HepG2 (cell line): ENCODE measurements around the gene FAF2. TPM values are rescaled to one million over a fixed set of nuclear protein-coding genes. Genes with fewer than 3 reads are reported as not detected.
A peak's percentile ranks its signal among the peaks of the same experiment; 100 is the strongest.

ENCODE experiments used
- ATAC-seq: fragments of 200-7000 bp; cut with Tn5 transposase; 3 replicates; pipeline ENCODE4 v1.9.1; 2020; ENCODE audit warnings: mild to moderate bottlenecking, moderate library complexity
- BruUV-seq: library from RNA; stranded (reverse); fragments of 400-500 nt; replicated peaks from 2 replicates; lab custom pipeline; 2021; lab: Mats Ljungman, UMichigan
- CTCF ChIA-PET: fragments of 300-600 bp; formaldehyde crosslinking; extraction: SDS; loops from one replicate; lab custom pipeline; 2021; ENCODE audit warnings: low total read pairs, inconsistent platforms, low intra/inter-chr PET ratio; lab: Yijun Ruan, JAX
- POLR2A ChIA-PET: fragments of 350-600 bp; sonication (Branson Sonifier 250); formaldehyde crosslinking; loops from one replicate; lab custom pipeline; 2020; ENCODE audit warnings: antibody characterized with exemption, inconsistent platforms; lab: Yijun Ruan, JAX
- DNase-seq: peaks from one replicate; pipeline ENCODE4 v3.0.0-alpha.2; 2015; ENCODE audit warnings: low spot score
- FAIRE-seq: peaks from 3 replicates; lab custom pipeline; 2011; peaks lifted over from hg19 to GRCh38; lab: Jason Lieb, UNC
- H2AFZ ChIP-seq: one replicate; pipeline ENCODE4 v1.6.1; 2011; ENCODE audit warnings: low read length, inconsistent platforms
- H3K27ac ChIP-seq: fragments of 300-600 bp; 3 replicates; pipeline ENCODE4 v1.8.0; 2011; ENCODE audit warnings: mixed run types, mild to moderate bottlenecking, mixed read lengths, low read length, inconsistent platforms; ENCODE audit not compliant: insufficient read depth; ENCODE audit errors: extremely low read length
- H3K27me3 ChIP-seq, 2 experiments: fragments of 200-600 bp in 1 of 2; 2 replicates in 1 of 2; 3 replicates in 1 of 2; pipeline versions ENCODE4 v1.6.0 to v1.8.0; 2011; ENCODE audit warnings: low read length in 2 of 2, mild to moderate bottlenecking in 2 of 2, moderate library complexity in 2 of 2, inconsistent platforms in 1 of 2; ENCODE audit not compliant: insufficient read depth in 2 of 2, control insufficient read depth in 1 of 2
- H3K36me3 ChIP-seq, 2 experiments: fragments of 200-600 bp in 1 of 2; replicated peaks in 1 of 2; 2 replicates in 1 of 2; 3 replicates in 1 of 2; pipeline versions ENCODE4 v1.5.1 to v1.8.0; 2011; ENCODE audit warnings: low read length in 2 of 2, inconsistent platforms in 1 of 2; ENCODE audit not compliant: insufficient read depth in 2 of 2, control insufficient read depth in 1 of 2
- H3K4me1 ChIP-seq: 2 replicates; pipeline ENCODE4 v1.5.1; 2012; ENCODE audit warnings: low read length, inconsistent platforms; ENCODE audit not compliant: insufficient read depth
- H3K4me2 ChIP-seq: 2 replicates; pipeline ENCODE4 v1.6.0; 2011; ENCODE audit warnings: low read depth, low read length, inconsistent platforms
- H3K4me3 ChIP-seq, 3 experiments: fragments of 200-600 bp in 1 of 3; sonication (generic), shearing (Covaris generic) in 1 of 3; replicated peaks in 1 of 3; 2 replicates each; pipeline ENCODE4 v1.5.1; 2011 to 2016; ENCODE audit warnings: low read length in 3 of 3, inconsistent platforms in 2 of 3, low read depth in 2 of 3, mild to moderate bottlenecking in 2 of 3, control low read depth in 1 of 3, mixed read lengths in 1 of 3; ENCODE audit not compliant: insufficient read depth in 1 of 3
- H3K79me2 ChIP-seq: one replicate; pipeline ENCODE4 v1.6.1; 2011; ENCODE audit warnings: low read length, inconsistent platforms; ENCODE audit not compliant: insufficient read depth
- H3K9ac ChIP-seq: 2 replicates; pipeline ENCODE4 v1.6.0; 2011; ENCODE audit warnings: mild to moderate bottlenecking, low read depth, low read length, inconsistent platforms; ENCODE audit not compliant: insufficient read depth
- H3K9me3 ChIP-seq: 2 replicates; pipeline ENCODE4 v1.5.1; 2012; ENCODE audit warnings: mild to moderate bottlenecking, low read length
- H4K20me1 ChIP-seq: 2 replicates; pipeline ENCODE4 v1.6.0; 2011; ENCODE audit warnings: inconsistent platforms, mild to moderate bottlenecking, low read length, moderate library complexity; ENCODE audit not compliant: insufficient read depth
- BHLHE40 ChIP-seq: IDR thresholded peaks from 2 replicates; pipeline ENCODE4 v1.6.1; 2011; ENCODE audit warnings: low read length, improper control_type of control experiment
- CBX5 ChIP-seq: sonication (generic); formaldehyde crosslinking; IDR thresholded peaks from 2 replicates; pipeline ENCODE4 v1.4.0; 2020; ENCODE audit warnings: missing genetic modification reagents, borderline replicate concordance
- FOSL2 ChIP-seq: sonication (generic); formaldehyde crosslinking; IDR thresholded peaks from 2 replicates; pipeline ENCODE4 v1.4.0; 2020; ENCODE audit warnings: missing genetic modification reagents
- FOXC1 ChIP-seq: sonication (generic); formaldehyde crosslinking; IDR thresholded peaks from 2 replicates; pipeline ENCODE4 v1.8.0; 2022; ENCODE audit warnings: mild to moderate bottlenecking, missing genetic modification reagents, borderline replicate concordance
- FOXP1 ChIP-seq, 2 experiments: fragments of 450-650 bp in 1 of 2; IDR thresholded peaks; 2 replicates each; pipeline ENCODE4 v1.6.1; 2017 to 2018; ENCODE audit warnings: antibody characterized with exemption in 1 of 2
- MIER3 ChIP-seq: IDR thresholded peaks from 2 replicates; pipeline ENCODE4 v1.6.1; 2016; ENCODE audit warnings: missing compliant biosample characterization, borderline replicate concordance
- SIN3B ChIP-seq: fragments of 150-350 bp; IDR thresholded peaks from 2 replicates; pipeline ENCODE4 v1.6.1; 2014; ENCODE audit warnings: low read length
- TBX2 ChIP-seq: sonication (generic); formaldehyde crosslinking; IDR thresholded peaks from 2 replicates; pipeline ENCODE4 v1.5.0; 2020; ENCODE audit warnings: missing genetic modification reagents, mild to moderate bottlenecking, borderline replicate concordance
- TRAFD1 ChIP-seq: sonication (generic); formaldehyde crosslinking; IDR thresholded peaks from 2 replicates; pipeline ENCODE4 v1.5.1; 2020; ENCODE audit warnings: missing genetic modification reagents, mild to moderate bottlenecking, borderline replicate concordance
- ZBTB8A ChIP-seq: sonication (generic); formaldehyde crosslinking; IDR thresholded peaks from 2 replicates; pipeline ENCODE4 v1.4.0; 2020; ENCODE audit warnings: mild to moderate bottlenecking, low read depth, missing genetic modification reagents, borderline replicate concordance
- ZKSCAN5 ChIP-seq: sonication (generic); formaldehyde crosslinking; IDR thresholded peaks from 2 replicates; pipeline ENCODE4 v1.5.1; 2020; ENCODE audit warnings: mild to moderate bottlenecking, missing genetic modification reagents
- ZNF263 ChIP-seq: sonication (generic); formaldehyde crosslinking; IDR thresholded peaks from 2 replicates; pipeline ENCODE4 v1.4.0; 2020; ENCODE audit warnings: missing genetic modification reagents
- ZNF607 ChIP-seq: sonication (generic); formaldehyde crosslinking; IDR thresholded peaks from 2 replicates; pipeline ENCODE4 v1.5.1; 2020; ENCODE audit warnings: missing genetic modification reagents, mild to moderate bottlenecking, borderline replicate concordance
- WGBS: methylation state at CpG from one replicate; pipeline ENCODE4 v1.1.6; 2017; ENCODE audit warnings: low lambda C conversion rate; 5-methylcytosine and 5-hydroxymethylcytosine counted together
- in situ Hi-C: cut with HindIII; loops from 2 replicates; pipeline ENCODE4 v1.10.0; 2017; ENCODE audit warnings: low pct_unique_long_range_greater_than_20kb; ENCODE audit not compliant: extremely low pct_ligation_motif_present
- intact Hi-C: fragments of 100-400 bp; cut with micrococcal nuclease; formaldehyde crosslinking; loops from one replicate; pipeline ENCODE4 v1.10.0; 2022; ENCODE audit not compliant: unreplicated experiment
- polyA plus RNA-seq, 8 experiments: library from polyadenylated mRNA; depleted of rRNA in 3 of 8; stranded (reverse) in 7 of 8; unstranded in 1 of 8; fragments of >200 nt; fragmentation: Illumina TruSeq in 4 of 8; extraction: Trizol in 4 of 8; gene quantifications; 2 replicates each; pipeline versions ENCODE4 v1.2.1 to v1.2.3, GENCODE V29; 2011 to 2016; ENCODE audit warnings: low read depth in 4 of 8, missing spikeins in 1 of 8, mixed read lengths in 1 of 8; ENCODE audit not compliant: insufficient read depth in 1 of 8
- total RNA-seq, 5 experiments: library from RNA; depleted of rRNA; stranded (reverse); fragments of >200 nt; fragmentation: Illumina TruSeq; extraction: Trizol; gene quantifications; 2 replicates each; pipeline ENCODE4 v1.2.3, GENCODE V29; 2016; ENCODE audit warnings: low read depth in 1 of 5
- TF ChIP-seq, protein P1 (sequence below): sonication (generic); formaldehyde crosslinking; IDR thresholded peaks from 2 replicates; pipeline ENCODE4 v1.4.0; 2020; ENCODE audit warnings: missing genetic modification reagents, borderline replicate concordance
- TF ChIP-seq, protein P2 (sequence below): sonication (generic); formaldehyde crosslinking; IDR thresholded peaks from 2 replicates; pipeline ENCODE4 v1.8.0; 2022; ENCODE audit warnings: mild to moderate bottlenecking, missing genetic modification reagents; ENCODE audit not compliant: insufficient replicate concordance

FAF2 gene
- total and polyA plus RNA-seq, 2 of the 13 experiments (the other 11 are each of a cell fraction or from before 2014, with no cell fraction given) = 27.8 to 34.3 TPM

DNA sequence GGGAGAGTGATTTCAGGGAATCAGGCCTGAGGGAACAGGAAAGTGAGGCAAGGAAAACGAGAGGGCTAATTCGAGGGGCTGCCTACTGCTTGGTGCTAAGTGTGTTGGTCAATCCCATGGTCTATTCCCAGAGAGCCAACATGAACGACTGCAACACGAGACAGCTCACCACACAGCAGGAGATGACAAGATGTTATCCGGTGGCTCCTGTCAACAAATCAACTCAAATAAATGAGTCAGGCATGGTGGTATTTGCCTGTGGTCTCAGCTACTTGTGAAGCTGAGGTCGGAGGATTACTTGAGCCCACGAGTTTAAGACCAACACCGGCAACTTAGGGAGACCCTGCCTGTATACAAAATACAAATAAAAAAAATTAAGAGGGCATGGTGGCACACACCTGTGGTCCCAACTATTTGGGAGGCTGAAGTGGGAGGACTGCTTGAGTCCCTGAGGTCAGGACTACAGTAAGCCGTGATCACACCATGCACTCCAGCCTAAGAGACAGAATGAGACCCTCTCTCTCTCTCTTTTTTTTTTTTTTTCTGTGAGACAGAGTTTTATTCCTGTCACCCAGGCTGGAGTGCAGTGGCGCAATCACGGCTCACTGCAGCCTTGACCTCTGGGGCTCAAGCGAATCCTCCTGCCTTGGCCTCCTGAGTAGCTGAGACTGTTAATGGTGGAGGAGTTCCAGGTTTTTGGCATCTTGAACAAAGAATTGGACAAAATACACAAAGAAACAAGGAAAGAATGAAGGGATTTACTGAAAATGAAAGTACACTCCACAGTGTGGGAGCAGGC is 9.0 kb upstream of the FAF2 start:
- H3K36me3 ChIP-seq = no peaks in the 10 kb centered on the region
- peaks cover 77% of the 10 kb centered on the region for H3K4me1 ChIP-seq
- no peaks in the 10 kb centered on the region for H3K27me3 ChIP-seq
- peak; percentile 93 for FAIRE-seq
- WGBS = 9% methylated on average over 11 of the region's 12 CpGs
- peak overlapping the region; percentile 27 for H2AFZ ChIP-seq
- no peaks in the 10 kb centered on the region for H3K9me3 ChIP-seq
- ChIA-PET CTCF (no interaction called here), POLR2A (interaction anchor here (0.7 to 2.1 kb wide), 5 partner anchors 9 to 104 kb away, joined by 3 to 14 read pairs (median 3); partner anchors contain the start of genes FAF2 and RNF44)
- H4K20me1 ChIP-seq = no peaks in the 10 kb centered on the region
- peak overlapping the region; percentile 40 for H3K27ac ChIP-seq
- peak; percentile 94 for DNase-seq
- peak; percentile 58 for ATAC-seq
- peak overlapping the region; percentile 35; the same call in 1 of the 2 replicates for H3K9ac ChIP-seq
- BruUV-seq = no TSS peak
- H3K4me2 ChIP-seq = peak overlapping the region; percentile 51
- intact Hi-C loops = no loop called here
- in situ Hi-C loops = loop anchor here (25.0 kb wide), 1 partner anchor 577 kb away; the partner anchor contains the start of gene CPLX2
- no peaks in the 10 kb centered on the region for H3K79me2 ChIP-seq
- peak overlapping the region in 1 of 3 experiments; percentile 40; a peak in 3 of 6 replicates for H3K4me3 ChIP-seq
- 0 out of 2 replicates have a peak, but pooled peaks have one; percentile 36 for TF ChIP-seq CBX5 (CRISPR knock-in tag)
- TF ChIP-seq TRAFD1 (CRISPR knock-in tag) = 0 out of 2 replicates have a peak, but pooled peaks have one; percentile 32
- TF ChIP-seq TBX2 (CRISPR knock-in tag) = peak; percentile 48; the same call in 1 of the 2 replicates
- TF ChIP-seq, protein P1, sequence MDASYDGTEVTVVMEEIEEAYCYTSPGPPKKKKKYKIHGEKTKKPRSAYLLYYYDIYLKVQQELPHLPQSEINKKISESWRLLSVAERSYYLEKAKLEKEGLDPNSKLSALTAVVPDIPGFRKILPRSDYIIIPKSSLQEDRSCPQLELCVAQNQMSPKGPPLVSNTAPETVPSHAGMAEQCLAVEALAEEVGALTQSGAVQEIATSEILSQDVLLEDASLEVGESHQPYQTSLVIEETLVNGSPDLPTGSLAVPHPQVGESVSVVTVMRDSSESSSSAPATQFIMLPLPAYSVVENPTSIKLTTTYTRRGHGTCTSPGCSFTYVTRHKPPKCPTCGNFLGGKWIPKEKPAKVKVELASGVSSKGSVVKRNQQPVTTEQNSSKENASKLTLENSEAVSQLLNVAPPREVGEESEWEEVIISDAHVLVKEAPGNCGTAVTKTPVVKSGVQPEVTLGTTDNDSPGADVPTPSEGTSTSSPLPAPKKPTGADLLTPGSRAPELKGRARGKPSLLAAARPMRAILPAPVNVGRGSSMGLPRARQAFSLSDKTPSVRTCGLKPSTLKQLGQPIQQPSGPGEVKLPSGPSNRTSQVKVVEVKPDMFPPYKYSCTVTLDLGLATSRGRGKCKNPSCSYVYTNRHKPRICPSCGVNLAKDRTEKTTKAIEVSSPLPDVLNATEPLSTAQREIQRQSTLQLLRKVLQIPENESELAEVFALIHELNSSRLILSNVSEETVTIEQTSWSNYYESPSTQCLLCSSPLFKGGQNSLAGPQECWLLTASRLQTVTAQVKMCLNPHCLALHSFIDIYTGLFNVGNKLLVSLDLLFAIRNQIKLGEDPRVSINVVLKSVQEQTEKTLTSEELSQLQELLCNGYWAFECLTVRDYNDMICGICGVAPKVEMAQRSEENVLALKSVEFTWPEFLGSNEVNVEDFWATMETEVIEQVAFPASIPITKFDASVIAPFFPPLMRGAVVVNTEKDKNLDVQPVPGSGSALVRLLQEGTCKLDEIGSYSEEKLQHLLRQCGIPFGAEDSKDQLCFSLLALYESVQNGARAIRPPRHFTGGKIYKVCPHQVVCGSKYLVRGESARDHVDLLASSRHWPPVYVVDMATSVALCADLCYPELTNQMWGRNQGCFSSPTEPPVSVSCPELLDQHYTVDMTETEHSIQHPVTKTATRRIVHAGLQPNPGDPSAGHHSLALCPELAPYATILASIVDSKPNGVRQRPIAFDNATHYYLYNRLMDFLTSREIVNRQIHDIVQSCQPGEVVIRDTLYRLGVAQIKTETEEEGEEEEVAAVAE (CRISPR knock-in tag) = peak; percentile 41; the same call in 1 of the 2 replicates
- TF ChIP-seq ZKSCAN5 (CRISPR knock-in tag) = no peak
- TF ChIP-seq ZNF607 (CRISPR knock-in tag) = 0 out of 2 replicates have a peak, but pooled peaks have one; percentile 33
- peak; percentile 58; the same call in 1 of the 2 replicates for TF ChIP-seq BHLHE40
- TF ChIP-seq ZBTB8A = no peak
- no peak for TF ChIP-seq FOXC1
- TF ChIP-seq SIN3B = no peak
- TF ChIP-seq FOXP1 (IDR thresholded peaks at IDR 0.05) = no peak
- peak; percentile 76 for TF ChIP-seq FOXP1 (CRISPR knock-in tag; IDR thresholded peaks at IDR 0.05)
- peak; percentile 74 for TF ChIP-seq ZNF263 (CRISPR knock-in tag)
- TF ChIP-seq, protein P2, sequence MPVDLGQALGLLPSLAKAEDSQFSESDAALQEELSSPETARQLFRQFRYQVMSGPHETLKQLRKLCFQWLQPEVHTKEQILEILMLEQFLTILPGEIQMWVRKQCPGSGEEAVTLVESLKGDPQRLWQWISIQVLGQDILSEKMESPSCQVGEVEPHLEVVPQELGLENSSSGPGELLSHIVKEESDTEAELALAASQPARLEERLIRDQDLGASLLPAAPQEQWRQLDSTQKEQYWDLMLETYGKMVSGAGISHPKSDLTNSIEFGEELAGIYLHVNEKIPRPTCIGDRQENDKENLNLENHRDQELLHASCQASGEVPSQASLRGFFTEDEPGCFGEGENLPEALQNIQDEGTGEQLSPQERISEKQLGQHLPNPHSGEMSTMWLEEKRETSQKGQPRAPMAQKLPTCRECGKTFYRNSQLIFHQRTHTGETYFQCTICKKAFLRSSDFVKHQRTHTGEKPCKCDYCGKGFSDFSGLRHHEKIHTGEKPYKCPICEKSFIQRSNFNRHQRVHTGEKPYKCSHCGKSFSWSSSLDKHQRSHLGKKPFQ (CRISPR knock-in tag) = peak; percentile 40
- no peak for TF ChIP-seq MIER3 (CRISPR knock-in tag)
- peak; percentile 95 for TF ChIP-seq FOSL2 (CRISPR knock-in tag)
